ENCODE measurements around the gene DCDC2C.

DNA sequence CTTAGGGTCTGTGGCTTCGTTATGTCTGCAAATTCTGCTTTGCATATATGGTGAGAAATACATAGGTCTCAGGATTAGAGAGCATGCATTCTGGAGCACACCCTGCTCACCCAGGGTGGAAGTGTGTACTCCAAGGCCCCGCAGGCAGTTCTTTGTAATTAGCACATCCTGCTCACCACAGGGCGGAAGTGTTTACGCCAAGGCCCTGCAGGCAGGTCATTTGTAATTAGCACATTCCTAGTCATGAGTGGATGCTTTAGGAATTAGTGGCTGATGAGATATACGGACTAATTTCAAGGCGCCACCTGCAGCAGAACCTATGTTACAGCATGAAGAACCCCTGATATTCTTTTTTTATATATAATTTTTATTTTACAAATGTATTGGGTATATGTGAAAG lies 41.1 kb upstream of the DCDC2C start:
- TF ChIP-seq POLR2AphosphoS5 (IDR thresholded peaks at IDR 0.05; ENCODE audit: low read depth, low read length) (no peak), REST (IDR thresholded peaks at IDR 0.05; ENCODE audit: insufficient read depth in 1 of 2, low read depth in 2 of 2, low read length in 1 of 2) (no peak), TCF7L2 (IDR thresholded peaks at IDR 0.05; ENCODE audit: low read depth, low read length) (no peak)
- TF ChIP-seq, protein P1, sequence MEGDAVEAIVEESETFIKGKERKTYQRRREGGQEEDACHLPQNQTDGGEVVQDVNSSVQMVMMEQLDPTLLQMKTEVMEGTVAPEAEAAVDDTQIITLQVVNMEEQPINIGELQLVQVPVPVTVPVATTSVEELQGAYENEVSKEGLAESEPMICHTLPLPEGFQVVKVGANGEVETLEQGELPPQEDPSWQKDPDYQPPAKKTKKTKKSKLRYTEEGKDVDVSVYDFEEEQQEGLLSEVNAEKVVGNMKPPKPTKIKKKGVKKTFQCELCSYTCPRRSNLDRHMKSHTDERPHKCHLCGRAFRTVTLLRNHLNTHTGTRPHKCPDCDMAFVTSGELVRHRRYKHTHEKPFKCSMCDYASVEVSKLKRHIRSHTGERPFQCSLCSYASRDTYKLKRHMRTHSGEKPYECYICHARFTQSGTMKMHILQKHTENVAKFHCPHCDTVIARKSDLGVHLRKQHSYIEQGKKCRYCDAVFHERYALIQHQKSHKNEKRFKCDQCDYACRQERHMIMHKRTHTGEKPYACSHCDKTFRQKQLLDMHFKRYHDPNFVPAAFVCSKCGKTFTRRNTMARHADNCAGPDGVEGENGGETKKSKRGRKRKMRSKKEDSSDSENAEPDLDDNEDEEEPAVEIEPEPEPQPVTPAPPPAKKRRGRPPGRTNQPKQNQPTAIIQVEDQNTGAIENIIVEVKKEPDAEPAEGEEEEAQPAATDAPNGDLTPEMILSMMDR (IDR thresholded peaks at IDR 0.05): no peak

All from Panc1 (cell line).